OCI-LY7 (cell line): Measurements from ENCODE around the gene ZPBP.

Experiments used
- EZH2phosphoT487 ChIP-seq: fragments of 200-600 bp; sonication (generic); IDR thresholded peaks from 2 replicates; pipeline ENCODE4 v1.6.1; 2018; ENCODE audit warnings: low read depth, borderline replicate concordance, mild to moderate bottlenecking, mixed run types, antibody characterized with exemption, low read length, moderate library complexity, mixed read lengths
- TF ChIP-seq, protein P1 (sequence below): fragments of 200-600 bp; sonication (generic); conservative IDR thresholded peaks from 2 replicates; pipeline ENCODE4 v1.5.1; 2014; ENCODE audit warnings: mild to moderate bottlenecking, antibody characterized with exemption, low read length, moderate library complexity, mixed read lengths

- TF ChIP-seq, protein P1, sequence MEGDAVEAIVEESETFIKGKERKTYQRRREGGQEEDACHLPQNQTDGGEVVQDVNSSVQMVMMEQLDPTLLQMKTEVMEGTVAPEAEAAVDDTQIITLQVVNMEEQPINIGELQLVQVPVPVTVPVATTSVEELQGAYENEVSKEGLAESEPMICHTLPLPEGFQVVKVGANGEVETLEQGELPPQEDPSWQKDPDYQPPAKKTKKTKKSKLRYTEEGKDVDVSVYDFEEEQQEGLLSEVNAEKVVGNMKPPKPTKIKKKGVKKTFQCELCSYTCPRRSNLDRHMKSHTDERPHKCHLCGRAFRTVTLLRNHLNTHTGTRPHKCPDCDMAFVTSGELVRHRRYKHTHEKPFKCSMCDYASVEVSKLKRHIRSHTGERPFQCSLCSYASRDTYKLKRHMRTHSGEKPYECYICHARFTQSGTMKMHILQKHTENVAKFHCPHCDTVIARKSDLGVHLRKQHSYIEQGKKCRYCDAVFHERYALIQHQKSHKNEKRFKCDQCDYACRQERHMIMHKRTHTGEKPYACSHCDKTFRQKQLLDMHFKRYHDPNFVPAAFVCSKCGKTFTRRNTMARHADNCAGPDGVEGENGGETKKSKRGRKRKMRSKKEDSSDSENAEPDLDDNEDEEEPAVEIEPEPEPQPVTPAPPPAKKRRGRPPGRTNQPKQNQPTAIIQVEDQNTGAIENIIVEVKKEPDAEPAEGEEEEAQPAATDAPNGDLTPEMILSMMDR, result peak; percentile 96
- no peak for TF ChIP-seq EZH2phosphoT487
Measured at GRCh38 chr7:50142425-50143017, 49.5 kb upstream of the ZPBP start.
